GM19395 (cell line): ENCODE results near the gene RIMBP3B.
"Not testable (repeated sequence)": the region's sequence is repeated elsewhere in the genome, so short reads cannot be mapped to it uniquely, and the experiment has no call there.

Source experiments
- ATAC-seq: cut with Tn5 transposase; IDR thresholded peaks from one replicate; pipeline ENCODE4 v1.9.1; 2021; ENCODE audit warnings: mild to moderate bottlenecking, moderate library complexity; ENCODE audit not compliant: unreplicated experiment

The RIMBP3B gene

GRCh38 chr22:21407792-21408191 is 24.2 kb downstream of the RIMBP3B start:
- not testable (repeated sequence) for ATAC-seq

- ATAC-seq: not testable (repeated sequence)
These were observed 32.8 kb downstream of the RIMBP3B start for GRCh38 chr22:21416375-21416774.

- ATAC-seq: peak; percentile 66
These were observed 33.7 kb downstream of the RIMBP3B start, which contains the start of gene HIC2 for GRCh38 chr22:21417227-21417746. Gene HIC2 (plus strand): TSS chr22:21417371. CDS start chr22:21442832, 25,461 bp downstream.

- ATAC-seq: peak; percentile 37
These were observed 34.3 kb downstream of the RIMBP3B start for GRCh38 chr22:21417853-21418252.

- not testable (repeated sequence) for ATAC-seq
These were observed 35.6 kb downstream of the RIMBP3B start for GRCh38 chr22:21418974-21419638.

GRCh38 chr22:21420180-21420763 is 36.7 kb downstream of the RIMBP3B start:
- not testable (repeated sequence) for ATAC-seq

GRCh38 chr22:21424084-21424709 is 40.6 kb downstream of the RIMBP3B start:
- not testable (repeated sequence) for ATAC-seq

GRCh38 chr22:21434378-21435233 is 51.1 kb downstream of the RIMBP3B start:
- not testable (repeated sequence) for ATAC-seq

GRCh38 chr22:21435998-21436810 is 52.7 kb downstream of the RIMBP3B start:
- ATAC-seq: not testable (repeated sequence)

- ATAC-seq: not testable (repeated sequence)
These were observed 54.5 kb downstream of the RIMBP3B start for GRCh38 chr22:21438013-21438412.
